ENCODE data around the gene RNF130.

GRCh38 chr5:180120237-180121101 is 48.9 kb upstream of the RNF130 start:
- TF ChIP-seq CTCF (IDR thresholded peaks at IDR 0.05) (no peak), ATF6 (CRISPR knock-in tag; IDR thresholded peaks at IDR 0.05) (no peak)
